Adrenal gland (tissue), 5 donors: ENCODE measurements around the gene FAM241A.

Experiments used
- POLR2A ChIP-seq, 2 donors: fragments of 450-650 bp; IDR thresholded peaks; one replicate each; pipeline ENCODE4 v1.6.1; 2017; ENCODE audit warnings: antibody characterized with exemption in 2 of 2, mild to moderate bottlenecking in 2 of 2, moderate library complexity in 1 of 2
- TF ChIP-seq, protein P1 (sequence below), 6 experiments: fragments of 450-650 bp in 4 of 6; fragments of 200-600 bp in 2 of 6; sonication (generic) in 1 of 6; IDR thresholded peaks; 1 replicate in 5 of 6; 2 replicates in 1 of 6; pipeline versions ENCODE4 v1.5.1 to v1.8.0; 2016 to 2021; ENCODE audit warnings: antibody characterized with exemption in 6 of 6, mild to moderate bottlenecking in 2 of 6, moderate library complexity in 1 of 6
- donor health status: DM: no; HTN: no; CAD: no.

DNA sequence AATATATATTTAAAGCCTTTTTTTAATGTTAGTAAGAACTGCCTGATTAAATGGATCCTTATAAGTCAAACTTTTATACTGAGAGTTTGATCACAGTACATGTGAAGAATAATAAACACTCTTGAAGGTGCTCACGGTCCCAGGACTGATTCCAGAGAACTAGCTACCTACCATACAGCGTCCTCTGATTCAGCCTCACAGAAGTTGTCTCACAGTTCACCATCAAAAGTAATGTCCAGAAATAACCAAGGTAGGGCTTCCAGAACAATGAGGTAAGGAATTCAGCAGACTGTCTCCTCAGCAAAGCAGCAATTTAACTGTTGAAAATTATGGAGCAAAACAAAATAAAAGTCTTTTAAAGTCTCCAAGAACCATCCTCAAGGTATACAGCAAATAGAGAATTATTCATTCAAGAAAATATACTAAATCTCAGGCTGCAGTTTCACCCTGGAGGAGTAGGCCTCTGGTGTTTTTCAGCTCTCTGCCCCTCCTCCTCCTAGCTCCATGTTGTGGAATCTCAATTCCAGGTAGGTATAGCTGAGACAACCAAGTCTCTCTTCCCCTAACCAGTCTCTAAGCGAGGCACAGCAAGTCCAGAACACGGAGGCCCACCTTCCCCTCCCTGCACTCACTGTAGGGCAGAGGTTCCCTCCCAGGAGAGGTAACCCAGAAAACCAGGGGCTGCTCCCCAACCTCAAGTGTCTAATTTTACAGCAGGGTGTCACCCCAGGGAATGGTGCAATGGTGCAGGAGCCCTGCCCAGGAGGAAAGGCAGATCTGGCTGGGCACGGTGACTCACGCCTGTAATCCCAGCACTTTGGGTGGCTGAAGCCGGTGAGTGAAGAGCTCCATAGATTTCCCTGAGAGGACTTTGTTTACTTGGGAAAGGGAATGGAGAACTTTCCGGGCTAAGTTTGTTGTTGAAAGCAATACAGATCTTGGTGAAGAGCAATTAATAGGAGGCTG, 28.6 kb downstream of the FAM241A start:
- TF ChIP-seq POLR2A (IDR thresholded peaks at IDR 0.05): no peak
- TF ChIP-seq, protein P1, sequence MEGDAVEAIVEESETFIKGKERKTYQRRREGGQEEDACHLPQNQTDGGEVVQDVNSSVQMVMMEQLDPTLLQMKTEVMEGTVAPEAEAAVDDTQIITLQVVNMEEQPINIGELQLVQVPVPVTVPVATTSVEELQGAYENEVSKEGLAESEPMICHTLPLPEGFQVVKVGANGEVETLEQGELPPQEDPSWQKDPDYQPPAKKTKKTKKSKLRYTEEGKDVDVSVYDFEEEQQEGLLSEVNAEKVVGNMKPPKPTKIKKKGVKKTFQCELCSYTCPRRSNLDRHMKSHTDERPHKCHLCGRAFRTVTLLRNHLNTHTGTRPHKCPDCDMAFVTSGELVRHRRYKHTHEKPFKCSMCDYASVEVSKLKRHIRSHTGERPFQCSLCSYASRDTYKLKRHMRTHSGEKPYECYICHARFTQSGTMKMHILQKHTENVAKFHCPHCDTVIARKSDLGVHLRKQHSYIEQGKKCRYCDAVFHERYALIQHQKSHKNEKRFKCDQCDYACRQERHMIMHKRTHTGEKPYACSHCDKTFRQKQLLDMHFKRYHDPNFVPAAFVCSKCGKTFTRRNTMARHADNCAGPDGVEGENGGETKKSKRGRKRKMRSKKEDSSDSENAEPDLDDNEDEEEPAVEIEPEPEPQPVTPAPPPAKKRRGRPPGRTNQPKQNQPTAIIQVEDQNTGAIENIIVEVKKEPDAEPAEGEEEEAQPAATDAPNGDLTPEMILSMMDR (IDR thresholded peaks at IDR 0.05): no peak
